Hepatocyte (in vitro differentiated cells): ENCODE measurements around the gene TSPYL1.

Experiments used
- EZH2 ChIP-seq: fragments of 200-600 bp; sonication (generic); IDR thresholded peaks from 2 replicates; pipeline ENCODE4 v1.6.1; 2016; ENCODE audit warnings: antibody characterized with exemption, mild to moderate bottlenecking, borderline replicate concordance
- TF ChIP-seq, protein P1 (sequence below): fragments of 200-600 bp; sonication (generic); IDR thresholded peaks from 2 replicates; pipeline ENCODE4 v1.5.1; 2016; ENCODE audit warnings: antibody characterized with exemption, mild to moderate bottlenecking; ENCODE audit not compliant: poor library complexity

DNA sequence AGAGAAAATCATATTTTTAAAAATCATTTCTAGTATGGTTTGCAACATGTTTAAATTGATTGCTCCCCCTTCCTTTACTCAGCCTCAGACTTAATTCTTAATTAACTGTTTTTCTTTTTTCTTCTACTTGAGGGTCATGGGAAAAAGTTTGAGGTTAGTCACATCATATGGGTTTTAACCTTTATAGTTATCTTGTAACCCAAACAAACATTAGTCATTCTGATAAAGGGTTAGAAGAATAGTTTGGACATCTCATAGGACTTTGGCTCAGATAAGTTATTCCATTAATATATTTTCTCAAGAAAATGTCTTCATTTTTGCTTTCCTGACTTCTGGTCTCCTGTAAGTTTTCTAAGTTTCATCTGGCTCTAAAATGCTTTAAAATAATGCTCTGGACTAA lies 34.5 kb upstream of the TSPYL1 start:
- TF ChIP-seq, protein P1, sequence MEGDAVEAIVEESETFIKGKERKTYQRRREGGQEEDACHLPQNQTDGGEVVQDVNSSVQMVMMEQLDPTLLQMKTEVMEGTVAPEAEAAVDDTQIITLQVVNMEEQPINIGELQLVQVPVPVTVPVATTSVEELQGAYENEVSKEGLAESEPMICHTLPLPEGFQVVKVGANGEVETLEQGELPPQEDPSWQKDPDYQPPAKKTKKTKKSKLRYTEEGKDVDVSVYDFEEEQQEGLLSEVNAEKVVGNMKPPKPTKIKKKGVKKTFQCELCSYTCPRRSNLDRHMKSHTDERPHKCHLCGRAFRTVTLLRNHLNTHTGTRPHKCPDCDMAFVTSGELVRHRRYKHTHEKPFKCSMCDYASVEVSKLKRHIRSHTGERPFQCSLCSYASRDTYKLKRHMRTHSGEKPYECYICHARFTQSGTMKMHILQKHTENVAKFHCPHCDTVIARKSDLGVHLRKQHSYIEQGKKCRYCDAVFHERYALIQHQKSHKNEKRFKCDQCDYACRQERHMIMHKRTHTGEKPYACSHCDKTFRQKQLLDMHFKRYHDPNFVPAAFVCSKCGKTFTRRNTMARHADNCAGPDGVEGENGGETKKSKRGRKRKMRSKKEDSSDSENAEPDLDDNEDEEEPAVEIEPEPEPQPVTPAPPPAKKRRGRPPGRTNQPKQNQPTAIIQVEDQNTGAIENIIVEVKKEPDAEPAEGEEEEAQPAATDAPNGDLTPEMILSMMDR, result no peak
- TF ChIP-seq EZH2, result no peak
